PC-3 (cell line): ENCODE measurements around the gene FOXD4L5.
"Not testable (repeated sequence)": the region's sequence is repeated elsewhere in the genome, so short reads cannot be mapped to it uniquely, and the experiment has no call there.

ENCODE experiments used
- EZH2 ChIP-seq: fragments of 300-600 bp; sonication (generic); IDR thresholded peaks from one replicate; pipeline ENCODE4 v1.6.1; 2017; ENCODE audit warnings: antibody characterized with exemption, mild to moderate bottlenecking, low read length; ENCODE audit not compliant: unreplicated experiment
- EZH2phosphoT487 ChIP-seq: fragments of 300-600 bp; sonication (generic); IDR thresholded peaks from 2 replicates; pipeline ENCODE4 v1.6.1; 2018; ENCODE audit warnings: mild to moderate bottlenecking, antibody characterized with exemption, low read length, borderline replicate concordance
- TF ChIP-seq, protein P1 (sequence below): fragments of 300-600 bp; sonication (generic); conservative IDR thresholded peaks from 2 replicates; pipeline ENCODE4 v1.5.1; 2017; ENCODE audit warnings: antibody characterized with exemption, low read depth, mild to moderate bottlenecking, low read length

GRCh38 chr9:65282976-65283375 lies 2.0 kb downstream of the FOXD4L5 start:
- TF ChIP-seq, protein P1, sequence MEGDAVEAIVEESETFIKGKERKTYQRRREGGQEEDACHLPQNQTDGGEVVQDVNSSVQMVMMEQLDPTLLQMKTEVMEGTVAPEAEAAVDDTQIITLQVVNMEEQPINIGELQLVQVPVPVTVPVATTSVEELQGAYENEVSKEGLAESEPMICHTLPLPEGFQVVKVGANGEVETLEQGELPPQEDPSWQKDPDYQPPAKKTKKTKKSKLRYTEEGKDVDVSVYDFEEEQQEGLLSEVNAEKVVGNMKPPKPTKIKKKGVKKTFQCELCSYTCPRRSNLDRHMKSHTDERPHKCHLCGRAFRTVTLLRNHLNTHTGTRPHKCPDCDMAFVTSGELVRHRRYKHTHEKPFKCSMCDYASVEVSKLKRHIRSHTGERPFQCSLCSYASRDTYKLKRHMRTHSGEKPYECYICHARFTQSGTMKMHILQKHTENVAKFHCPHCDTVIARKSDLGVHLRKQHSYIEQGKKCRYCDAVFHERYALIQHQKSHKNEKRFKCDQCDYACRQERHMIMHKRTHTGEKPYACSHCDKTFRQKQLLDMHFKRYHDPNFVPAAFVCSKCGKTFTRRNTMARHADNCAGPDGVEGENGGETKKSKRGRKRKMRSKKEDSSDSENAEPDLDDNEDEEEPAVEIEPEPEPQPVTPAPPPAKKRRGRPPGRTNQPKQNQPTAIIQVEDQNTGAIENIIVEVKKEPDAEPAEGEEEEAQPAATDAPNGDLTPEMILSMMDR: not testable (repeated sequence)
- TF ChIP-seq EZH2, EZH2phosphoT487: not testable (repeated sequence)
